Placental pericyte (primary cell): Measurements from ENCODE around the gene RPL18. TPM values are rescaled to one million over a fixed set of nuclear protein-coding genes. Genes with fewer than 3 reads are reported as not detected.

ENCODE experiments used
- total RNA-seq: library from RNA; depleted of rRNA; stranded (reverse); fragments of >200 nt; gene quantifications from 2 replicates; pipeline ENCODE4 v1.2.3, GENCODE V29; 2012

Gene RPL18
- 1,434 and 1,613 TPM in 2 replicates for total RNA-seq

GRCh38 chr19:48618916-48619691 is at the start of gene RPL18, which contains the start of gene SPHK2:
RPL18 (minus strand) TSS chr19:48619178; CDS start chr19:48619143, 35 bp downstream.
SPHK2 (plus strand) TSS chr19:48619506; CDS start chr19:48620515, 1,009 bp downstream.

GRCh38 chr19:48646001-48646721 is 27.2 kb upstream of the RPL18 start, which contains the start of gene CA11:
CA11 (minus strand) TSS chr19:48646187; CDS start chr19:48645632, 555 bp downstream.

GRCh38 chr19:48636859-48637448 is 18.0 kb upstream of the RPL18 start, which contains the start of gene DBP:
DBP (minus strand) TSS chr19:48637379; CDS start chr19:48636994, 385 bp downstream.

DNA sequence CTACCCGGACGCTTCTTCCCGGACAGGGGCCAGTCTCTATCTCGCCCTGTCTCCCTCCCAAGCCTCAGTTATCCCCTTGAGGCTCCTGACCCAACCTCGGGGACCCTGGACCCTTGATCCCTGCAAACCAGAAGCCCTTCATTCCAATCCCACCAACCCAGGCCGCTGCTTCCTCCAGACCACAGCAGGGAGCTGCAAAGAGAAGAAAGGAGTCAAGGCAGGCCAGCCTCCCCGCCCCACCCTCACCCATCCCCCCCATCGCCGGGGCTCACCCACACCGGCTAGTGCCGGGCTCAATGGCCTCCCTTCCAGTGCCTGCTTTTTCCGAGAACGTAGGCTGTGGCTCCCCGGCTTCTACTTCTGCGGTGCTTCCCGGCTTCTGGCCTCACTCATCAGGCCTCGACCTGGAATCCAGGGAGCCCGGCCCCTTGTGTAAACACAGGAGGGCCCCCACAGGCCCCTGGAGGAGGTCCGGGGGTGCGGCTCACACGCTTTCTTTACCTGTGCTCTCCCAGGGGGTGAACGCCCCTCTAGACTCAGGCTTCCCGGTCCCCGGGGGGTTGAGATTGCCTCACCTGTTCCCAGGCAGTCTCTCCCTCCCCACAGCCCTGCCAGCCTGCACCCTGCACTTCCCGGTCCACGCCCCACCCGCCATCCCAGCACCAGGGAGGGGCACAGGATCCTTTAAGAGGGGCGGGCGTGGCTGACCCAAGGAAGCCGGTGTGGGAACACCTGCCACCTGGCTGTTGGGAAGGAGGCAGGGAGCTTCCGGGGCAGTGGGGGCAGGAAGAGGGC is 4.3 kb downstream of the RPL18 start, which contains the start of gene FAM83E:
FAM83E (minus strand) TSS at position 641 of the 795 bp plus-strand sequence. CDS start 1,704 bp downstream, outside the sequence.

GRCh38 chr19:48606463-48607358 is 12.3 kb downstream of the RPL18 start, which contains the start of gene SPACA4:
SPACA4 (plus strand) TSS chr19:48606742; CDS start chr19:48606979, 237 bp downstream.

Other genes with a start within 250 kb of the RPL18 start
- gene KDELR1, start 227.6 kb downstream of the RPL18 start, total RNA-seq = 128 and 129 TPM in 2 replicates
- 5.0 and 7.2 TPM in 2 replicates for gene GRIN2D, start 225.5 kb downstream of the RPL18 start, total RNA-seq
- 32.2 and 62.4 TPM in 2 replicates for gene GRWD1, start 173.2 kb downstream of the RPL18 start, total RNA-seq
- gene KCNJ14, start 163.6 kb downstream of the RPL18 start, total RNA-seq = 0.29 and 0.66 TPM in 2 replicates
- gene CYTH2, start 149.8 kb downstream of the RPL18 start, total RNA-seq = 54.5 and 70.9 TPM in 2 replicates
- 0.14 TPM in 1 of 2 replicates, not detected in the other for gene LMTK3, start 107.3 kb downstream of the RPL18 start, total RNA-seq
- gene SULT2B1, start 67.0 kb downstream of the RPL18 start, total RNA-seq = 0.22 TPM in 1 of 2 replicates, not detected in the other
- not detected in 2 replicates for gene SPACA4, start 12.4 kb downstream of the RPL18 start, total RNA-seq
- 0.57 TPM in 1 of 2 replicates, not detected in the other for gene FAM83E, start 4.1 kb downstream of the RPL18 start, total RNA-seq
- 14.4 and 15.2 TPM in 2 replicates for gene SPHK2, start 328 bp upstream of the RPL18 start, total RNA-seq
- gene DBP, start 18.2 kb upstream of the RPL18 start, total RNA-seq = 1.1 and 4.8 TPM in 2 replicates
- 0.88 TPM in 1 of 2 replicates, not detected in the other for gene CA11, start 27.0 kb upstream of the RPL18 start, total RNA-seq
- gene NTN5, start 53.8 kb upstream of the RPL18 start, total RNA-seq = not detected in 2 replicates
- gene FUT2, start 76.8 kb upstream of the RPL18 start, total RNA-seq = not detected in 2 replicates
- gene MAMSTR, start 100.5 kb upstream of the RPL18 start, total RNA-seq = under 0.01 and 0.57 TPM in 2 replicates
- gene RASIP1, start 121.4 kb upstream of the RPL18 start, total RNA-seq = 0.66 and 0.72 TPM in 2 replicates
- not detected in 2 replicates for gene IZUMO1, start 127.7 kb upstream of the RPL18 start, total RNA-seq
- under 0.01 TPM in 2 replicates for gene FUT1, start 133.5 kb upstream of the RPL18 start, total RNA-seq
- not detected in 2 replicates for gene FGF21, start 136.3 kb upstream of the RPL18 start, total RNA-seq
- gene BCAT2, start 191.9 kb upstream of the RPL18 start, total RNA-seq = 25.4 and 44.1 TPM in 2 replicates
- 2.3 and 27.8 TPM in 2 replicates for gene HSD17B14, start 217.3 kb upstream of the RPL18 start, total RNA-seq
- gene PLEKHA4, start 249.4 kb upstream of the RPL18 start, total RNA-seq = 5.4 and 6.3 TPM in 2 replicates